Muscle of arm (tissue), 12 donors: ENCODE measurements around the gene OVCA2. TPM values are rescaled to one million over a fixed set of nuclear protein-coding genes. Genes with fewer than 3 reads are reported as not detected.
"Not testable (repeated sequence)": the region's sequence is repeated elsewhere in the genome, so short reads cannot be mapped to it uniquely, and the experiment has no call there.

Experiments used
- DNase-seq: peaks from one replicate; pipeline ENCODE4 v3.0.0-alpha.2; 2013
- polyA plus RNA-seq, 12 donors: library from polyadenylated mRNA; unstranded; fragments of 120-200 nt; gene quantifications; one replicate each; pipeline ENCODE4 v1.2.1, GENCODE V29; 2013; ENCODE audit not compliant: insufficient read length in 12 of 12

Gene OVCA2
- polyA plus RNA-seq, 12 donors, result 7.8 to 12.7 (median 10.2) TPM; not detected in 2

DNA sequence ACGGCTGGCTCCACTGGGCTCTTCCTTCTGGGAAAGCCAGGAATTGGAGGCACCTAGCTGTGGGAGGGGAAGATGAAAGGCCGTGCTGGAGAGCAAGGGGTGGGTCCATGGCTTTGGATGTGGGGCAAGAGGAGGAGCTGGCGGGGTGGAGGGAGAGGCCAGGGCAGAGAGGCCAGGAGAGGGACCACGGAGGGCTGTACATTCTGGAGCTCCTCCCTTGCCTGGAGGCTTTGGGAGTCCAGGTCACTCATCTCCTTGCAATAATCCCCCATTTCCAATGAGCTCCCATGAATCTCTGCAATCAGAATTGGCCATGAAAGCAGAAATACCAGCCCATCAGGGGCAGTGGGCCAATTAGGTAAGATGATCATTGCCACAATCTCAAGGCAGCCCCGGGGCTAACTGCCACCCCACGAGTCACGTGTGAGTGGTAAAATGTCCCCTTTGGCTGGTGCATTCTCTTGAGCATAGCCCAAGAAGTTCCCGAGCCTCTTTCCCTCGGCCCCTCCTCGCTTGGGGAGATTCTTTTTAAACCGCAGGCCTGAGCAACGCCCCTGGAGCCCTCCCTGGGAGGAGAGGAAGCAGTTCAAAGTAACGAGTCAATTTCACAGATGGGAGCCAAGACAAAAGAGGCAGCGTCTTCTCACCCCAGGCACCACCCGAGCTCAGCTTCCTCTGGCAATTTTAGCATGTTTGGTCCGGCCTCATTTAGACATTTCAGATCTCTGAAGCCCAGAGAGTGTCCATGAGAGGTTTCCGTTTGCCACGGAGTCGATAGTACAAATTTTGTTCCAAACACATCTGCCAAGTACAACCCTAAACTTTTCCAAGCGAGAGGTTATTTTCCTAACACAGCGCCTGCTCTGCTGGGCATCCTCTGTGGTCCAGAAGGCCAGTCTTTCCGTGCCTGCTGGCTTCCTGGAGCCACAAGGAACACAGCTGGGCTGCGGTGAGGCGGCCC lies 30.1 kb upstream of the OVCA2 start:
- no peak for DNase-seq

DNA sequence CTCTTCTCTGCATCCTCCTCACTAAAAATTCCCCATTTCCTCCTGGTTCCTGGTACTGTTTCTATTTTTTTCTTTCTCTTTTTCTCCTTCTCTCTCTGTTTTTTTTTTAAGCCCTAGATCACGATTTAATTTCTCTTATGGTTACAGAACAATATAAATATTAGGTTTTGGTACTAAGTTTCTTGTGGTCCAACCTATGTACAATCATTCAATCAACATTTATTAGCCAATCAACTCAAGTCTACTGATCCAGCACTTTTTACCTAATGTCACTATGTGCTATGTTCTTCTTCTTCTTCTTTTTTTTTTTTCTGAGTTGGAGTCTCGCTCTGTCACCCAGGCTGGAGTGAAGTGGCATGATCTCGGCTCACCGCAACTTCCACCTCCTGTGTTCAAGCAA lies 29.3 kb upstream of the OVCA2 start:
- DNase-seq, result no peak

DNA sequence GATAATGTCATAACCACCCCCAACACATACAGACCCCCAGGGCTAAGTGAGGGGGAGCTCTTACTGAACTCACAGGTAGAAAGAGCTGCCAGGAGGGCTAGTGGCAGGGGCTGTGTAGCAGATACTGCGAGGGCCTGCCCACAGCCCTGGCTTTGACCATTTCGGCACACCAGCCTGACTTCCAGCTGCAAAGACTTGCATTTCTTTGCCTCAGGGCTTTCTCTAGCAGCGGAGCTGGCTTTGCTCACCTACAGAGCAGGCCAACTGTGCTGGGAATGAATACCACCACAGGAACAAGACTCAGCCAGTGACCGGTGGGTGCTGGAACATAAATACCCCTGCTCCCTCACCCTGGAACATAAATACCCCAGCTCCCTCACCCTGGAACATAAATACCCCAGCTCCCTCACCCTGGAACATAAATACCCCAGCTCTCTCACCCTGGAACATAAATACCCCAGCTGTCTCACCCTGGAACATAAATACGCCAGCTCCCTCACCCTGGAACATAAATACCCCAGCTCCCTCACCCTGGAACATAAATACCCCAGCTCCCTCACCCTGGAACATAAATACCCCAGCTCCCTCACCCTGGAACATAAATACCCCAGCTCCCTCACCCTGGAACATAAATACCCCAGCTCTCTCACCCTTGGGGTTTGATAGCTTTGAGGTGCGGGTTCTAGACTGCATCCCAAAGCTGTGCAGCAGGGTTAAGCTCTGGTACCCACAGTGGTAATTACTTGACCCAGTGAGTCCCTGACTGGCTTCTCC lies 28.4 kb upstream of the OVCA2 start:
- DNase-seq, result not testable (repeated sequence)

DNA sequence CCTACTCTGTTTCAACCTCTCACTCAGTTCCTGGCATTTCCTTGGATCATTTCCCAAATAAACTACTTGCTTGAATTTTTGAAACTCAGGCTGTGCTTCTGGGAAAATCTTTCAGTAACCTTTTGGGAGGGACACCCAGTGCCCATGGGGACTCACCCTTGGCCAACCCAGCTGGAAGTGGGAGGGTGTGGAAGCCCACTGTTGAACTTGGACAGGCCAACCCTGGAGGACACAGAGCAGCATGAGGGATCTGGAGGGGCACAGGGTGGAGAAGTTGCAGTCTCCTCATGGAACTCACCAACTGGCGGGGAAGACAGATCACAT lies 27.9 kb upstream of the OVCA2 start:
- no peak for DNase-seq

DNA sequence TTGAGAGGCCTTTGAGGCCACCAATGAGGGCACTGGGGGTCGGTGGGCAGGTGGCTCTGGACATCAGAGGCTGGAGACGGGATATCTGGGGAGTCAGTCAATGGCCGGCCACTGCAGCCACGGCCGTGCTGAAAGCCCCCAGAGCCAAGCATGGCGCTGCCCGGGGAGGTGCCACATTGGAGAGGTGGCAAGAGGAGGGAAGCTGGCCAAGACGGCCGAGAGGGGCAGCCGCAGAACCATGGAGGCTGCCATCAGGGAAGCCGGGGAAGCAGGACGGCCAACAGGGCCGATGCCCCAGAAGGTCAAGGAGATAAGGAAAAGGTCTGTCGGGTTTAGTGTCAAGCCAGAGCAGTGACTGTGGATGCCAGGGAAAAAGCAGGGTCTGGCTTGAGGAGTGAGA lies 26.5 kb upstream of the OVCA2 start:
- no peak for DNase-seq

DNA sequence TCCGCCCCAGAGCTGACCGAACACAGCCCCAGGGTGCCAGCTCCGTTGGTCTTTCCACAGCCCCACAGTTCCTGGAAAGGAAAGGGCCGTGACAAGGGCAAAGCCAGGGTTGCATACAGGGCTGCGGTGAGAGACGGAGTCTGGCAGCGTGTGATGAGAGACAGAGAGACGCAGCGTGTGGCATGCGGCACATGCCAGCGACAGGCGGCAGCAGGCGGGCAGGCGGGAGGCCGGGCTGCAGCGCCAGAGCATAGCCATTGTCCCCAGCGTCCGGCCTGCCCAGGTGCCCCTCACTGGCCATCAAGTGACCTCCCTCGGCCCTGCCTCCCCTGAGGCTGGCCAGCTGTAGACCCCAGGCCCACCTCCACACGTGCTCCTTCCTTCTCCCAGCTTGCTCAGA lies 25.3 kb upstream of the OVCA2 start:
- no peak for DNase-seq

DNA sequence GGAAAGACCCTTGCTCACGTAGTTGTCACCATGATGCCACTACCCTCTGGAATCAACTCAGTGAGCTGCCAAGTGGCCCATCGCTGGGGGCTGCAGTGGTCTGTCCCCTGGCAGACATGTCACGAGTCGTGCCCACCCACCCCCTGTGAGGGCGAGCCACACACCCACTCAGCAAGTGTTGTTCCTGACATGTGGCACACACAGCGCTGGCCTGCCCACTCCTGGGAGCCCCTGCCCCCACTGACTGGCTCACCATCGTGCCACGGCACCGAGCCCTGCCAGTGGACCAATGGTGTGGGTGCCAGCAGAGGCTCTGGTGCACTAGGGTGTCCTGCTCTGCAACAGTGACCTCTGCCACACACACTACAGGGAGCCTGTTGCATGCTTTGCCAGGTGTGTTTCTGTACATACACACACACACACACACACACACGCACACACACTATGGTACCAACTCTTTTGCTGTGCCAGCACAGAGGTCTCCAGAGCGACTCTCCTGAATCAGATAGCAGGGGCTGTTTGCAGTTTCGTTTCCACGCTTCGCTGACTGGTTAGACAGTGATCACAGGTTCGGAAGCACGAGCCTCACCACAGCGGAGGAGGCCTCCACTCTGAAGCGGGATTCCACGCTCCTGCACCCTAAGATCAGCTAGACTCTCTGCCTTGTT lies 24.4 kb upstream of the OVCA2 start:
- no peak for DNase-seq

DNA sequence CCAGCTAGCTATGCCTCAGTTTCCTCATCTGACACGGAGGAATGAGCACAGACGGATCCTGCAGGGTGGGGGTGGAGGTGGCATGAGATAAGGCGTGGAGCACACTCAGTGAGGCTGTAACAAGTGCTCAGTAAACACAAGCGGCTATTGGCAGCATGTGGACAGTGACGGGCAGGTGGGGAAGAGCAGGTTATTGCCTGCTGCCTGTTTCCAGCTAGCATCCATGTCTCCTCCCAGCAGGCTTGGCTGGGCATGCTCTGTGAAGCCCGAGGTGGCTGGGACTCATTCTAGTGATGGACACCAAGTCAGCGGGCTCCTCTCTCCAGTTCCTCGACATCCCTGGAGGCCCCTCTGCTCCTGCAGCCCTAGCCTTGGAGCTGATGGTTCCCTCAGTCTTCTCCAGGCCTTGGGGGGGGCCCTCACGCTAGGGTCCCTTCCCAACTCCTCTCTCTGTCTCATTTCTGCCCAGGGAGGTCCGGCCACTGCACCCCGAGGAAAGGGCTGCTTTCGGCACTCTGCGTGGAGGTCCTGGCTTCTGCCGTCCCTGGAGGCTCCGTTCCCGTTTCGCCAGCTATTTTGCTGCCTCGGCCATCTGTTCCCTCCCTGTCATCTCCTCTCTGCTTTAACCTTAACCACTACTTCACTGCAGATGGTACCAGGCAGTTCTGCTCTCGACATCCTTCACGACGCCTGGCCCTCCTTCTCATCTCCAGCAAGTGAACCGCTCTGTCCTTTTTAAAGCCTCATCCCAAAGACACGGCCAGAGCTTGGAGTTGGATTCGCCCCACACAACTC lies 22.9 kb upstream of the OVCA2 start:
- no peak for DNase-seq

DNA sequence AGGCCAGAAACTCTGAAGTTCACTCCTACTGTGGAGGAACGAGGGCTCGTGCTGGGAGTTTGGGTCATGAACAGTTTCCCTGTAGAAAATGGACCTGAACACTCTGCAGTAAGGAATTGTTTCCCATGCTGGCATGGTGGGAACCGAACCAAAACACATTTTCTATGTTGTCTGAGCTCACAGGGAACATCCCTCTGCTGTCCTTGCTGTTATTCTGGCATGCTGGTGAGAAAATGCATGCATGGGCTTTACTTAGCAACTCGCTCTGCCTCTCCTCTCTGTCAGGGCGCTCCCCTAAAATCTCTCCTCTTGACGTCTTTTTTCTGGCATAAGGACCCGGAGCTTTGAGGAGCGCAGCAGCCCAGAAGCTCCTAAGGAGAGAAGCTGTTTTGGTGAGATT lies 22.1 kb upstream of the OVCA2 start:
- no peak for DNase-seq

DNA sequence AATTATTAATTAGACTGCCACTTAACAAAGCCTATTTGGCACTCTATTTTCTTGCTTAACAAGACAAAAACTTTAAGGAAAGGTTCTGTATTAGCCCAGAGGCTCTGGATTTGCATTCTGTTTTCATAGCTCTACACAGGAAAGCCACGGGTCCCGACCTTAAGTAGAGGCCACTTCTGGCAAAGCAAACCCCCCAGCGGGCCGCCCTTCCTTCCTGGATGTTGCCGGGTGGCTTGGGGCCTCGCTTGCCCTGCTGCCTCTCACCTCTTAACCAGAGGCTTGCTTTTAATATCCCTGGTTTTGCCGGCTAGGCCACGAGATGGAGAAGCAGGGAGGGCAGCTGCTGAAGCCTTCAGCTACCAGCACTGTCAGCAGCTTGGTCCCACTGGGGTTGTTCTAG lies 21.1 kb upstream of the OVCA2 start:
- DNase-seq, result no peak

DNA sequence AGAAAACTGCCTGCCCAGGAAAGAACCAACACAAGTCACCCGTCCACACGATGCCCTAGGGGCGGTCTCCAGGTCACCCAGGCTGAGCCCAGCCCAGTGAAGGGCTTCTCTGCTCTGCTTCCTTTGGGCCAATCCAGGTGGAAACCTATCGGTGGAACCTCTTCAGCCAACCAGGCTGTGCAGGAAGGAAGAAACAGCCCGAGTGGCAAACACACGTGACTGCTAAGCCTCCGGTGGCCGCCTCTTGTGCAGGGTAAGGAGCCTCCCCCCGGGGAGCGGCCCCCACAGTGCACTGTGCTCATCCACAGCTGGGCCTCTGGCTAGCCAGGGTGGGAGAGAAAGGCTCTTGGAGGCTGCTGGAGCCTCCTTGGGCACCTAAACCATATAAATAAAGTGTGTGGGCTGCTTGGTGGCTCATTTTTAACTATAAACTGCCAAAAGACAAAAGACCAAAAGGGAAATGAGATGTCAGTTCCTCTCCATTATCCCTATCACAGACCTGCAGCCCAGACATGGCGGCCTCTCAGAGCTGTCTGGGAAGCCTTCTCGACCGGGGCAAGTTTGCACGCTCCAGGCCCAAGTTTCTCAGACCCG lies 19.1 kb upstream of the OVCA2 start:
- no peak for DNase-seq

DNA sequence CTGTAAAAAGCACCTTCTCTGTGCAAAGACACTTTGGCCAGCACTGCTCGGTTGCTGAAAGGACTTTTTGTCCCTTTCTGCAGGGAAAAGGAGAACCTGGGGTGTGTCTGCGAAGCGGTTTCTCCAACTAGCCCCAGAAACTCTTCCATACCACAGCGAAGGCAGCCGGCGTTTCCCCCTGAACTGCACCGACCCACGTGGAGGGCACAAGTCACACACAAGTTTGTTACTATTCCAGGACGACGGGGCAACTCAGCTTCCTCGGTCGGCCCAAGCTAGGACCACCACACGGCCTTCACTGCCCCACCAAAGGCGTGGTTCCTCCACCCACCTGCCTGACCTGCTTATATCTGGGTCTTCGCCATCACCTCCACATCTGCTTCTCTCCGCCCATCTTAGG lies 18.6 kb upstream of the OVCA2 start:
- DNase-seq, result no peak

DNA sequence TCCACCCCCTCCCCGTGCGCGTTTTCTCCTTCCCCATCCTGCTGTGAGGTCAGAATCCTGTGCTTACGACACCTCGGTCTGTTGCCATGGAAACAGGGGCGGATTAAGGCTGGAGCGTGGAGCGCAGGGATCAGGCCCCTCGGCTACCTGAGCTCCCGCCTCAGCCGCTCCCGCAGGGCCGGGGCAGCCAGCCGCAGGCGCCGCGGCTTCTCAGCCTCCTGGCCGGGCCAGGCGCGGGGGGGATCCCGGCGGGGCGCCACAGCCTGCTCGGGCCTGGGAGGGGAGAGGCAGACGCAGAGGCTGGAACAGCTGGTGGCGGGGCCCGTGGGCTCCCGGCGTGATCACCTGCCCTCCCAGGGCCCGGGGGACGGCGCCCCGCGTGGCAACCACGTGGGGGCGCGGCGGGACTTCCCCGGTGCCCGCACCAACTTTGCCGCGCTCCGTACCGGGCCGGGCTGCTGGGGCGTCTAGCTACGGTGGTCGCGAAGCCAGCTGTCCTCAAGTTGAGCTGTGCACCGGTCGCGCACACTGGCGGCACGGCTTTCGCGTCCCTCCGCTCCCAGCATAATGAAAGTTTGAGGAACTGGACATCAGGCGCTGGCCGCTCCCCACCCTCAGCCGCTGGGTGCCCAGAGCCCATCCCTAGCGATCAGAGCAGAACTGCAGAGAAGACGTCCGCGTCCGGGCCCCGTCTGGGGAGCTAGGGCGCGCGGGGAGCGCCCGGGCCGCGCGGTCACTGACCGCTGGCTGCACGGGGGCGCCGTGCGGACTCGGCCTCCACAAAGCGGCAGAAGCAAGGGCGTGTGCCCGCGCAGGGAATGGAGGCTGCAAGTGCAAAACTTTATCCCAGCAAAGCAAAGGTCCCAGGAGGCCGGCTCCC lies 17.9 kb upstream of the OVCA2 start:
- no peak for DNase-seq

DNA sequence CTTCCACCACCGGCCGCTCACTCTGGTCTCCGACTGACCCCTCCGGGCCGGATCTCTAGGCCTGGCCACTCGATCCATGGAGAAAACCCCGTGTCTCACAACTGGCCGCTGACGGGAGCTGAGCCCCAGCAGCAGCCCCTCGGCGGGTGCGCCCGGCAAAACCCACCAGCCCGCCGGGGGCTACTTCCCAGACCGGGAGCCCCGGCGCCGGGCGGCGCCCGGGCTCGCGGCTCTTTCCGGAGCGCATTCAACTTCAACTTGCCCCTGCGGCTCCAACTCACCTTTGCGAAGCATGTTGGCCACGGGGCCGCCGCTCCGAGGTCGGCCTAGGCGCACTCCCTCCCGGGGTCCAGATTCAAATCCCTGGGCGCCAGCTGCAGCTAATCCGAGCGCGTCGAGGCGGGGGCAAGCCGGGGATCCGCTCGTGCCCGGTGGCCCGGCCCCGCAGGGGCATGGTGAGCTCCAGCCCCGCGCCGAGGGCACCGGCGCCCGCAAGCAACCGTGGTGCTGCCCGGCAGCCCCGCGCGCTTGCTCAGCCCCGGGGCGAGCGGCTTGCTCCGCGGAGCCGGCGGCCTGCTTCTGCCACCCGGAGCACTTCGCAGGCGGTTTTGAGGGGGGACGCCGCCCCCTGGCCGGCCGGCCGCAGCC lies 17.1 kb upstream of the OVCA2 start:
- DNase-seq, result no peak

DNA sequence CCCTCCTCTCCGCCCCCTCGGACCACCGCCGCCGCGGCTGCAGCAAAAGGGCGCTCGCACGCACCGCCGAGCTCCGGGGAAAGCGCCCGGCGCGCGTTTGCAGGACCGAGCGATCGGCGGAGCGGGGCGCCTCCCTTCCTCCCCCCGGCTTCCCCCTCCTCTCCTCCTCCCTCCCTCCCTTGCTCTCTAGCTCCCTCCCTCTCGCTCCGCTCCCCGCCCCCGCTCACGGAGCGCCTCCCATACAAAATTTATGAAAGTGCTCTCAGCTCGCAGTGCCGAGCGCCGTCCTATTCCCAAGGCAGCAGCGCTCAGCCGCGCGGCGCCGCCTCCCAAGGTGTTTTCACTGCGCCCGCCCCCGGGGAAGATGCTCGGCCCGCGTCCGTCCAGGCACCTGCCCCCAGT lies 16.6 kb upstream of the OVCA2 start, which contains the start of gene RTN4RL1:
Gene RTN4RL1 (minus strand): TSS at position 115 of the 402 bp plus-strand sequence. CDS start 469 bp downstream, outside the sequence.
- DNase-seq, result no peak

DNA sequence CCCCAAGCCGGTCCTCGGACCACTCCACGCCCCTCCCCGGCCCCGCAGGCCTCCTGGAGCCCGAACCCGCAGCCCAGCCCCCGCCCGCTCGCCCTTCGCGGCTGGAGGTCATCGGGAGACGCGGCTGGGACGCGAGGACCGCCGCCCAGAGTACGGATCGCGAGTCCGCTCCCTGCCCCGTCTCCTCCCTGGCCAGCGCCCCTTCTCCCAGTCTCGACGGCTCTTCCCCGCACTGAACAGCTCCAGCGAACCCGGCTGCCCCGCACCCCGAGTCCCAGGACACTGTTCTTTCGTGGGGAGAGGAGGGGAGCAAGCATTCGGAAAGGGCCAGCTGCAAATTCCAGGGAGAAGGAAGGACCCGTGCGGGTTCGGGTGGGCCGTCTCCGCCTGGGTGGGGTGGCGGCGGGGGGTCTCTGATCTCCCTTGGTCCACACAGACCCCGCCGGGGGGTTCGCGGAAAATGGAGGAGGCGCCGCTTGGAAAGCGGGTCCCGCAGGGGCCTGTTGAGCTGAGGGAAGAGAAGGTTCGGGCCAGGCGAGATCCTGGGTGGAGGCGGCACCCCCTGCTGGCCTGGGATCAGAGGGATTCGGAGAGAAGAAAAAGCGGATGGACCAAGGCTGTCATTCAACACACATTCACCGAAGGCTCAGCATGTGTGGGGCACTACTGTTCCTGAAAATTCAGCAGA lies 16.1 kb upstream of the OVCA2 start:
- DNase-seq, result no peak

DNA sequence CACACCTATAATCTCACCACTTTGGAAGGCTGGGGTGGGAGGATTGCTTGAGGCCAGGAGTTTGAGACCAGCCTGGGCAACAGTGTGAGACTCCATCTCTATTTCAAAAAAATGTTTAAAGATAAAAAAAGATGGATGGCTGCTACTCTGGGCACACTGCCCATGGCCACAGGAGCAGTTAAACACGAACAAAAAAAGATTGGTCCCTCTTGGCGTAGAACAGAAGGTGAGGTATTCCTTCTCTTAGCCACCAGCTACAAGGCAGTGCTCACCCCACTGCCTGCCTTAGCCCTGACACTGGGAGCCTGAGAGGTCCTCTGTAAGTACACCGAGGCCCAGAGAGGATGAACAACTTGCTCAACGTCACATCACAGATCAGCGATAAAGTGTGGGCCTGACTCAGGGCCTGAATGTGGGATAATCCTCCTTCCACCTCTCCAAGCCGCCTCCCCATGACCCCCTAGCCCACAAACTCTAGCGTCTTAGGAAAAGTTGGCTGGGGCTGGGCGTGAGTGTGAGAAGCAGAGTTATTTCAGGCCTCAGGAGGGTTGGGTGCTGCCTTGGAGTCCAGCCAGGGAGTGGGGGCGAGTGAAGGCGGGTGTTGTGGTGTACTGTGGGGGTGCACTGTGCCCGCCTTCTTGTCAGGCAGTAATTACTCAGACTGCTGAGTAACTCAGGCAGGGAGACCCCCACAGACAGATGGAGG lies 14.1 kb upstream of the OVCA2 start:
- no peak for DNase-seq

DNA sequence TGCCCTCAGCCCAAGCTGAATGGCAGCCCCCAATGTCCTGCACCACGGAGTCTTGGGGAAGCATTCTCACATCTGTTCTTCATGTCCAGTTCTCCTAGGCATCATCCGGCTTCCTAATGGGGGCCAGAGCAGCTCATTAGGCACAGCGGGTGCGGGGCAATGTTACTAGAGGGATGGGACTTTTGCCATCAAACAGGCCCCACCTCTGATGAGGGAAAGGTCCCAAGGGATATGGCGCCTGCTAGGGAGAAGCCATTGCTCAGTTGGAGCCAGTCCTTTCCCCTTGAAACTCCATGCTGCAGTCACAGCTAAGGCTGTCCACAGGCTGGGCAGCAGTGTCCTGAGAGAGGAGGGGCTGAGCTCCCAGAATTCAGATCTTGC lies 13.6 kb upstream of the OVCA2 start:
- no peak for DNase-seq
